ENCODE data around the gene GGA2.
A peak's percentile ranks its signal among the peaks of the same experiment; 100 is the strongest.
"Not testable (repeated sequence)": the region's sequence is repeated elsewhere in the genome, so short reads cannot be mapped to it uniquely, and the experiment has no call there.

The GGA2 gene

GRCh38 chr16:23510164-23510914, at the start of gene GGA2:
GGA2 (minus strand) TSS chr16:23510494; CDS start chr16:23510411, 83 bp downstream.
- peak within 1 kb of the TSS; percentile 78 for H3K4me3 ChIP-seq (ENCODE audit: low read depth, low read length)

GRCh38 chr16:23557779-23558702, 47.7 kb upstream of the GGA2 start:
- peak overlapping the region; percentile 94 for H3K4me3 ChIP-seq (ENCODE audit: low read depth, low read length)

- H3K4me3 ChIP-seq (ENCODE audit: low read depth, low read length) = peak within 1 kb of the TSS; percentile 94
Measured at GRCh38 chr16:23556881-23557778, 46.8 kb upstream of the GGA2 start, which contains the start of the genes EARS2 and UBFD1. EARS2 (minus strand) TSS chr16:23557350; CDS start chr16:23557343, 7 bp downstream. UBFD1 (plus strand) TSS chr16:23557727; CDS start chr16:23557743, 16 bp downstream.

GRCh38 chr16:23554536-23554935, 44.2 kb upstream of the GGA2 start:
- no peak overlapping the region for H3K4me3 ChIP-seq (ENCODE audit: low read depth, low read length)

- H3K4me3 ChIP-seq (ENCODE audit: low read depth, low read length) = no peak overlapping the region
Measured at GRCh38 chr16:23552161-23552560, 41.9 kb upstream of the GGA2 start.

- H3K4me3 ChIP-seq (ENCODE audit: low read depth, low read length) = no peak overlapping the region
Measured at GRCh38 chr16:23549938-23550337, 39.6 kb upstream of the GGA2 start.

- H3K4me3 ChIP-seq (ENCODE audit: low read depth, low read length) = no peak overlapping the region
Measured at GRCh38 chr16:23544436-23544835, 34.1 kb upstream of the GGA2 start.

GRCh38 chr16:23540817-23541178, 30.5 kb upstream of the GGA2 start:
- not testable (repeated sequence) for H3K4me3 ChIP-seq (ENCODE audit: low read depth, low read length)

GRCh38 chr16:23539984-23540816, 29.9 kb upstream of the GGA2 start:
- no peak overlapping the region for H3K4me3 ChIP-seq (ENCODE audit: low read depth, low read length)

GRCh38 chr16:23538919-23539278, 28.6 kb upstream of the GGA2 start:
- H3K4me3 ChIP-seq (ENCODE audit: low read depth, low read length) = no peak overlapping the region

GRCh38 chr16:23537390-23537789, 27.1 kb upstream of the GGA2 start:
- H3K4me3 ChIP-seq (ENCODE audit: low read depth, low read length) = no peak overlapping the region

GRCh38 chr16:23535901-23536300, 25.6 kb upstream of the GGA2 start:
- no peak overlapping the region for H3K4me3 ChIP-seq (ENCODE audit: low read depth, low read length)

GRCh38 chr16:23534868-23535860, 24.9 kb upstream of the GGA2 start:
- H3K4me3 ChIP-seq (ENCODE audit: low read depth, low read length) = no peak overlapping the region

- H3K4me3 ChIP-seq (ENCODE audit: low read depth, low read length) = no peak overlapping the region
Measured at GRCh38 chr16:23532448-23532847, 22.2 kb upstream of the GGA2 start.

GRCh38 chr16:23530062-23530461, 19.8 kb upstream of the GGA2 start:
- no peak overlapping the region for H3K4me3 ChIP-seq (ENCODE audit: low read depth, low read length)

GRCh38 chr16:23528644-23529310, 18.5 kb upstream of the GGA2 start:
- no peak overlapping the region for H3K4me3 ChIP-seq (ENCODE audit: low read depth, low read length)

GRCh38 chr16:23527961-23528643, 17.8 kb upstream of the GGA2 start:
- no peak overlapping the region for H3K4me3 ChIP-seq (ENCODE audit: low read depth, low read length)

GRCh38 chr16:23524886-23525285, 14.6 kb upstream of the GGA2 start:
- no peak overlapping the region for H3K4me3 ChIP-seq (ENCODE audit: low read depth, low read length)

Data from iPS-11a (cell line).